K562 (cell line): ENCODE measurements around the gene EPS8L1.

Experiments
- EZH2 ChIP-seq: IDR thresholded peaks from 2 replicates; pipeline ENCODE4 v1.6.1; 2012; ENCODE audit warnings: low read depth, mild to moderate bottlenecking, inconsistent platforms, low read length, borderline replicate concordance
- GTF2F1 ChIP-seq: IDR thresholded peaks from 2 replicates; pipeline ENCODE4 v1.6.1; 2011; ENCODE audit warnings: low read depth, low read length, improper control_type of control experiment
- GTF3C2 ChIP-seq: IDR thresholded peaks from 3 replicates; pipeline ENCODE4 v1.6.1; 2011; ENCODE audit warnings: borderline replicate concordance, mild to moderate bottlenecking, moderate library complexity; ENCODE audit not compliant: insufficient read length; ENCODE audit errors: extremely low read depth
- ZFP91 ChIP-seq: sonication (generic); formaldehyde crosslinking; IDR thresholded peaks from 2 replicates; pipeline ENCODE4 v1.8.0; 2022; ENCODE audit warnings: mild to moderate bottlenecking, missing genetic modification reagents
- ZNF282 ChIP-seq: sonication (generic); formaldehyde crosslinking; IDR thresholded peaks from 2 replicates; pipeline ENCODE4 v1.8.1; 2023; ENCODE audit warnings: missing genetic modification reagents

DNA sequence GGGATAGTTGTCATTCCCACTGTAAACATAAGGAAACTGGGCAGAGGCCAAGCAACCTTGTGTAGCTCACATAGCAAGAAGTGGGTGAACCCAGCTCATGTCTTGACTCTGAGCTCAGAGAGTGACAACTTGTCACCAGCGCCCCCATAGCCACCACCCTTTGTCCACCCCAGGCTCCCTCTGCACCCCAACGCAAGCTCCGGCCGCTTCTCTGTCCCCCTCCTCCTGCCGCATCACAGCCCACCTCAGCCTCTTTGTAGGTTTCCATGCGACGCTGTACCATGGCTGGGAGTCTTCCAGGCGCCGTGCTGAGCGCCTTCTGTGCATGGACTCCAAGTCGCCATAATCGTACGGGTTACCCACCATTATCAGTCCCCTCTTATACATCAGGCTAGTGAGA, 40.9 kb upstream of the EPS8L1 start:
- TF ChIP-seq ZNF282 (CRISPR knock-in tag) (no peak), EZH2 (no peak), ZFP91 (CRISPR knock-in tag) (no peak), GTF2F1 (no peak), GTF3C2 (no peak)
